ENCODE data around the gene C6orf136. TPM values are rescaled to one million over a fixed set of nuclear protein-coding genes. Genes with fewer than 3 reads are reported as not detected.

The C6orf136 gene
- total RNA-seq, 4 donors from 2014 or later: 11.2 to 24.9 (median 19.8) TPM

DNA sequence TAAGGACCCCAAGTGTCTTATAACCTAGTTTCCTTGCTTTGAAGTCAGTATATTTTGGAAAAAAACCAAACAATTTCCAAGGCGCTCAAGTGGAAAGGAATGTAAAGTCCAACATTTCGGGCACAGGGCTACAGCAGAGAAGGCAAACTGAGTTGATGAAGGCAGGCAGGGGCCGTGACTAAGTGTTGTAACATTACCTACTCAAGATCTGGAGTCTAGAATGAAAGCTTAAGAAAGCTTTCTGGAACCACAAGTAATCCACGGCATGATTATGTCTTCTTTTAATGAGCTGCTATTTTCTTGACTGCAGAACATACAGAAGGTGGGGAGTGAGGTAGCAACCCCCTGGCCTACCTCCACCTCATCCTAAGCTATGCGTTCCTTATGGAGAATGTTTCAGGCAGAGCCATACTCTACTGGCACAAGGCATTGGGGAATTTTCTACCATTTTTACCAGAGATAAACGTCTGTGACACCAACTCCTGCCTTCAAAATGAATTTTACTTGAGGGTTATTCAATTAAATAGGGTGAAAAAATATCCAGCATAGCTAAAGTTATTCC lies 34.2 kb upstream of the C6orf136 start:
- peaks cover 40 to 46% of the 10 kb centered on the region in 2 donors for H3K4me1 ChIP-seq
- intact Hi-C loops (cut with DNase I; ENCODE audit: low total_unique reads): loop anchor here (5.0 to 10.0 kb wide), 4 partner anchors 70 to 1212 kb away; partner anchors contain the start of genes HLA-E, HSPA1B and PRRC2A
- peak overlapping the region; percentile 95 to 99 (median 98) for H3K27ac ChIP-seq

DNA sequence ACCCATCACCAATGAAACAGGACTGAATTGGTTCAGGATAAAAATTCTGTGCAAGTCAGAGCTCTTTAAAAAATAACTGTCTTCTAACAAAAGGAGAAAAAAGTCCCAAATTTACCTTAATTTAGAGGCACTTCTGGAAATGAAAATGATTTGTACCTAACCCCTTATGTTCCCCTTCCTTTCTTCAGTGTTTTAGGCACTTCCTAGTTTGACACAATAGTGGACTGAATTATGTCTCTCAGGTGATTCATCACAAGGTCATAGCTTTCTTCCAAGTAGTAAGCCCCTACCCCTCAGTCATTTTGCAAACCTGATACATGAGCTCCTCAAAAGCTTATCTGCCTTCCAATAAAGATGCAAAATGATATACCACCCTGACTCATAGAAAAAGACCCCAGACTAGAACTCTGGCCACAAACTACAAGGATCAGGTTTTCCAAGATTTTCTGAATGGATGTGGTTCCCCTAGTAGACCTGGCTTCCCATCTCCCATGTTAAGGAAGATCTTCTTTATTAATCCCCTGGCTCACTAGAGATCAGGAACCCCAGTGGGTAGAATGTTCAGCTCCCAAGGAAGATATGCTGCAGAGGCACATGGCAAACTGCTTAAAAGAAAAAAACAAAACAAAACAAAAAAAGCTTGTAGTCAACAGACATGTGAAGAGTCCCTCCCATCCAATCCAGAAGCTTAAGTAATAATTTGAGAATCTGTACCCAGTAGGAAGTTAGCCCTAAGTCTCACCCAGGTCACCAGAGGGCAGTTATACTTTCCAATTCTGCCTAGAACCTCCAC lies 33.5 kb upstream of the C6orf136 start:
- Histone ChIP-seq H3K36me3 (peaks cover 3 to 28% of the 10 kb centered on the region in 2 donors), H3K4me1 (peaks cover 42 to 50% of the 10 kb centered on the region in 2 donors), H3K27ac (peak overlapping the region; percentile 95 to 99 (median 98)), H3K9me3 (no peaks in the 10 kb centered on the region), H3K27me3 (no peaks in the 10 kb centered on the region), H3K4me3 (peak overlapping the region; percentile 48 to 89 (median 78))
- in situ Hi-C loops (cut with MboI; ENCODE audit: low sequenced_read_pairs in 4 of 4): loop anchor here in 1 of 4 donors (25.0 kb wide), 1 partner anchor 1574 kb away; the partner anchor contains the start of genes AGER, AGPAT1, GPSM3 and PBX2
- TF ChIP-seq, protein P1, sequence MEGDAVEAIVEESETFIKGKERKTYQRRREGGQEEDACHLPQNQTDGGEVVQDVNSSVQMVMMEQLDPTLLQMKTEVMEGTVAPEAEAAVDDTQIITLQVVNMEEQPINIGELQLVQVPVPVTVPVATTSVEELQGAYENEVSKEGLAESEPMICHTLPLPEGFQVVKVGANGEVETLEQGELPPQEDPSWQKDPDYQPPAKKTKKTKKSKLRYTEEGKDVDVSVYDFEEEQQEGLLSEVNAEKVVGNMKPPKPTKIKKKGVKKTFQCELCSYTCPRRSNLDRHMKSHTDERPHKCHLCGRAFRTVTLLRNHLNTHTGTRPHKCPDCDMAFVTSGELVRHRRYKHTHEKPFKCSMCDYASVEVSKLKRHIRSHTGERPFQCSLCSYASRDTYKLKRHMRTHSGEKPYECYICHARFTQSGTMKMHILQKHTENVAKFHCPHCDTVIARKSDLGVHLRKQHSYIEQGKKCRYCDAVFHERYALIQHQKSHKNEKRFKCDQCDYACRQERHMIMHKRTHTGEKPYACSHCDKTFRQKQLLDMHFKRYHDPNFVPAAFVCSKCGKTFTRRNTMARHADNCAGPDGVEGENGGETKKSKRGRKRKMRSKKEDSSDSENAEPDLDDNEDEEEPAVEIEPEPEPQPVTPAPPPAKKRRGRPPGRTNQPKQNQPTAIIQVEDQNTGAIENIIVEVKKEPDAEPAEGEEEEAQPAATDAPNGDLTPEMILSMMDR (IDR thresholded peaks at IDR 0.05 in 4 of 5, conservative IDR thresholded peaks at IDR 0.05 in 1 of 5): no peak
- no peak for TF ChIP-seq POLR2A (IDR thresholded peaks at IDR 0.05)
- intact Hi-C loops (cut with DNase I; ENCODE audit: low total_unique reads): loop anchor here (5.0 to 10.0 kb wide), 4 partner anchors 71 to 1211 kb away; partner anchors contain the start of genes HLA-E, HSPA1B and PRRC2A
- DNase-seq (no peak), ATAC-seq (no peak)

More for the DNA sequence above, 34.2 kb upstream of the C6orf136 start:
- DNase-seq (no peak), ATAC-seq (no peak)
- Histone ChIP-seq H3K36me3 (peaks cover 3 to 34% of the 10 kb centered on the region in 2 donors), H3K9me3 (no peaks in the 10 kb centered on the region), H3K4me3 (no peak overlapping the region), H3K27me3 (no peaks in the 10 kb centered on the region)
- in situ Hi-C loops (cut with MboI; ENCODE audit: low sequenced_read_pairs in 4 of 4): loop anchor here in 1 of 4 donors (25.0 kb wide), 1 partner anchor 1575 kb away; the partner anchor contains the start of genes AGER, AGPAT1, GPSM3 and PBX2
- TF ChIP-seq POLR2A (IDR thresholded peaks at IDR 0.05): no peak
- TF ChIP-seq, protein P1 (IDR thresholded peaks at IDR 0.05 in 4 of 5, conservative IDR thresholded peaks at IDR 0.05 in 1 of 5): no peak

DNA sequence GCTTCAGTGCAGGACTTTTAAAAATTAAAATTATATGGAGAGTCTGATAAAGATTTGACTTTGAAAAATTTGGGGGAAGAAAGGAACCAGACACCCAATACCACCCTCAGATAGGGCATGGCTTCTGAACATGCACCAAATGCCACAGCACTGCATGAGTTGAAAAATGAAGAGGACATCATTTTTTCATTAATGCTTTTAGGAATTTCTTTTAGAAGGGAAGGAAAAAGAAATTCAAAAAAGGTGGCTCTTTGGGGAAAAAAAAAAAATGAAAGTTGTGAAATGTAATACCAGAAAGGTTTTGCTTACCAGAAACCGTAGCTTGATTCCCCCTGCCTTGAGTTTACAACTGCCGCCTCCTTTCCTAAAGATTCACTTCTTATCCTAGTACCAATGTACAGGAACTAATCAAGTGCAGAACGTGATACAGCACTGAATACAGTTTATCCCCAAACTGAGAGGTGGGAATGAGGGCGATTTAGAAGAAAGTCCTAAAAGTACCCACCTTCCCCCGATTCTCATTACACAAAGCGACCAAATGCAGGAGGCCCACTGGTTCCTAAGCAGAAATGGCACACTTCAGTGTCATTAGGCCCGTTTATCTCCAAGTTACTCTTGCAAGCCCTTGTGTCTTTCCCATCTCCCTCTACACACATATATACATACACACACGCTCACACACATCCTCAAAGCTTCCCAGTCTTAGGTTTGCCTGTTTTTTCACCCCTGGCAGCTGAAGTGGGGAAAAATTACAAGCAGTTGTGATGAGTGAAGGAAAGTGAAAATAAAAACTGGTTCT lies 32.7 kb upstream of the C6orf136 start:
- DNase-seq: no peak
- Histone ChIP-seq H3K27me3 (no peaks in the 10 kb centered on the region), H3K36me3 (peaks cover 3 to 20% of the 10 kb centered on the region in 2 donors), H3K4me1 (peaks cover 50 to 57% of the 10 kb centered on the region in 2 donors), H3K4me3 (peak overlapping the region; percentile 48 to 89 (median 78)), H3K27ac (peak overlapping the region; percentile 95 to 99 (median 98)), H3K9me3 (no peaks in the 10 kb centered on the region)
- TF ChIP-seq, protein P1 (IDR thresholded peaks at IDR 0.05 in 4 of 5, conservative IDR thresholded peaks at IDR 0.05 in 1 of 5): no peak
- TF ChIP-seq POLR2A (IDR thresholded peaks at IDR 0.05): no peak
- intact Hi-C loops (cut with DNase I; ENCODE audit: low total_unique reads) (loop anchor here (5.0 to 10.0 kb wide), 4 partner anchors 72 to 1211 kb away; partner anchors contain the start of genes HLA-E, HSPA1B and PRRC2A), in situ Hi-C loops (cut with MboI; ENCODE audit: low sequenced_read_pairs in 4 of 4) (loop anchor here in 1 of 4 donors (25.0 kb wide), 1 partner anchor 1573 kb away; the partner anchor contains the start of genes AGER, AGPAT1, GPSM3 and PBX2)
- no peak for ATAC-seq

DNA sequence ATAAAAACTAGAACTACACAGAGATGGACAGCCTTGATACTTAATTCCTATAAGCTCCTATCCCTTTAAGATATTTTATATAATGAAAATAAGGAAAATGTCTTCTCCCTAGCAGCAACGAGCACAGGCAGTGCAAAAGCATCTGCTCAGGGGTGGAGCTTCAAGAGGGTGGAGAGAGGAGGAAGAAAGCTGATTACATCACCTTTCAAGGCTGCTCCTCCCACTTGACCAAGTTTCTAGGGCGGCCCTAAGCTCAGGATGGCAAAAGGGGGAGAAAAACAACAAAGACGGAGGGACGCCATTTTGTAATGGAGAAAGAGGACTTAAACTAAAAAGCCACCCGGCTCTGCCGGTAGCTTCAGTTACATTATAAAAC lies 32.1 kb upstream of the C6orf136 start:
- H3K27me3 ChIP-seq: no peaks in the 10 kb centered on the region
- in situ Hi-C loops (cut with MboI; ENCODE audit: low sequenced_read_pairs in 4 of 4): loop anchor here in 1 of 4 donors (25.0 kb wide), 1 partner anchor 1572 kb away; the partner anchor contains the start of genes AGER, AGPAT1, GPSM3 and PBX2
- H3K4me1 ChIP-seq: peaks cover 46 to 54% of the 10 kb centered on the region in 2 donors
- peak overlapping the region; percentile 95 to 99 (median 98) for H3K27ac ChIP-seq
- intact Hi-C loops (cut with DNase I; ENCODE audit: low total_unique reads): loop anchor here (5.0 to 10.0 kb wide), 6 partner anchors 57 to 1210 kb away; partner anchors contain the start of genes DDX39B, DHX16, HLA-E and HSPA1B
- H3K36me3 ChIP-seq: peaks cover 3 to 19% of the 10 kb centered on the region in 2 donors
- H3K9me3 ChIP-seq: no peaks in the 10 kb centered on the region
- peak; percentile 91 to 93 for DNase-seq
- TF ChIP-seq POLR2A (IDR thresholded peaks at IDR 0.05): peak; percentile 73 to 95
- TF ChIP-seq, protein P1 (IDR thresholded peaks at IDR 0.05 in 4 of 5, conservative IDR thresholded peaks at IDR 0.05 in 1 of 5): no peak
- ATAC-seq: peak; percentile 73 to 76
- H3K4me3 ChIP-seq: peak overlapping the region; percentile 71 to 89 (median 82)

Measured in gastrocnemius medialis (tissue), 4 donors.